Measurements from ENCODE around the gene PPP5C.

Gene PPP5C

GRCh38 chr19:46346821-46347571 is at the start of gene PPP5C:
PPP5C (plus strand) TSS chr19:46347087; CDS start chr19:46347097, 10 bp downstream.
- TF ChIP-seq CTCF (IDR thresholded peaks at IDR 0.05; ENCODE audit: insufficient read depth, low read length, poor library complexity, severe bottlenecking): peak; percentile 99
- Histone ChIP-seq H3K27me3 (replicated peaks; ENCODE audit: control insufficient read depth, insufficient read depth, low read length) (no peaks in the 10 kb centered on the region), H3K4me3 (replicated peaks; ENCODE audit: low read depth, low read length) (peak within 1 kb of the TSS; percentile 96), H3K36me3 (ENCODE audit: control insufficient read depth, insufficient read depth, low read length) (peaks cover 1% of the 10 kb centered on the region; the same call in 1 of the 2 replicates)
- DNase-seq (ENCODE audit: extremely low read depth, insufficient read length): peak; percentile 96

- H3K4me3 ChIP-seq (replicated peaks; ENCODE audit: low read depth, low read length): no peak overlapping the region
Observed at GRCh38 chr19:46297700-46298478, 49.0 kb upstream of the PPP5C start.

GRCh38 chr19:46298479-46299003 is 48.3 kb upstream of the PPP5C start:
- no peak for DNase-seq (ENCODE audit: extremely low read depth, insufficient read length)
- Histone ChIP-seq H3K27me3 (replicated peaks; ENCODE audit: control insufficient read depth, insufficient read depth, low read length) (no peaks in the 10 kb centered on the region; the same call in none of the 2 replicates), H3K4me3 (replicated peaks; ENCODE audit: low read depth, low read length) (no peak overlapping the region), H3K36me3 (ENCODE audit: control insufficient read depth, insufficient read depth, low read length) (no peaks in the 10 kb centered on the region)
- TF ChIP-seq CTCF (IDR thresholded peaks at IDR 0.05; ENCODE audit: insufficient read depth, low read length, poor library complexity, severe bottlenecking): no peak

More at GRCh38 chr19:46297700-46298478, 49.0 kb upstream of the PPP5C start:
- no peak for DNase-seq (ENCODE audit: extremely low read depth, insufficient read length)
- Histone ChIP-seq H3K36me3 (ENCODE audit: control insufficient read depth, insufficient read depth, low read length) (no peaks in the 10 kb centered on the region), H3K27me3 (replicated peaks; ENCODE audit: control insufficient read depth, insufficient read depth, low read length) (no peaks in the 10 kb centered on the region; the same call in none of the 2 replicates)
- peak; percentile 14 for TF ChIP-seq CTCF (IDR thresholded peaks at IDR 0.05; ENCODE audit: insufficient read depth, low read length, poor library complexity, severe bottlenecking)

GRCh38 chr19:46299004-46299509 is 47.8 kb upstream of the PPP5C start:
- H3K36me3 ChIP-seq (ENCODE audit: control insufficient read depth, insufficient read depth, low read length): no peaks in the 10 kb centered on the region
- no peak for DNase-seq (ENCODE audit: extremely low read depth, insufficient read length)
- H3K4me3 ChIP-seq (replicated peaks; ENCODE audit: low read depth, low read length): no peak overlapping the region
- TF ChIP-seq CTCF (IDR thresholded peaks at IDR 0.05; ENCODE audit: insufficient read depth, low read length, poor library complexity, severe bottlenecking): no peak
- H3K27me3 ChIP-seq (replicated peaks; ENCODE audit: control insufficient read depth, insufficient read depth, low read length): no peaks in the 10 kb centered on the region; the same call in none of the 2 replicates

- no peak for DNase-seq (ENCODE audit: extremely low read depth, insufficient read length)
- no peak overlapping the region for H3K4me3 ChIP-seq (replicated peaks; ENCODE audit: low read depth, low read length)
- no peaks in the 10 kb centered on the region for H3K36me3 ChIP-seq (ENCODE audit: control insufficient read depth, insufficient read depth, low read length)
- H3K27me3 ChIP-seq (replicated peaks; ENCODE audit: control insufficient read depth, insufficient read depth, low read length): no peaks in the 10 kb centered on the region; the same call in none of the 2 replicates
- TF ChIP-seq CTCF (IDR thresholded peaks at IDR 0.05; ENCODE audit: insufficient read depth, low read length, poor library complexity, severe bottlenecking): no peak
Observed at GRCh38 chr19:46299695-46300094, 47.2 kb upstream of the PPP5C start.
